Endodermal cell (in vitro differentiated cells): Measurements from ENCODE around the gene ATP8B1. TPM values are rescaled to one million over a fixed set of nuclear protein-coding genes. Genes with fewer than 3 reads are reported as not detected.
A peak's percentile ranks its signal among the peaks of the same experiment; 100 is the strongest.

Experiments used
- DNase-seq: peaks from one replicate; pipeline ENCODE4 v3.0.0-alpha.2; 2017
- H3K27ac ChIP-seq: 2 replicates; pipeline ENCODE4 v1.5.1; 2013; ENCODE audit warnings: mild to moderate bottlenecking, low read depth, low read length, moderate library complexity
- H3K27me3 ChIP-seq: 2 replicates; pipeline ENCODE4 v1.6.1; 2013; ENCODE audit warnings: mild to moderate bottlenecking, low read length, moderate library complexity; ENCODE audit not compliant: insufficient read depth, control insufficient read depth, poor library complexity, severe bottlenecking
- H3K36me3 ChIP-seq: 2 replicates; pipeline ENCODE4 v1.7.0; 2013; ENCODE audit warnings: mild to moderate bottlenecking, low read length, moderate library complexity; ENCODE audit not compliant: control insufficient read depth, insufficient read depth
- H3K4me1 ChIP-seq: one replicate; pipeline ENCODE4 v1.7.0; 2013; ENCODE audit warnings: low read length; ENCODE audit not compliant: control insufficient read depth, insufficient read depth
- H3K4me3 ChIP-seq: 2 replicates; pipeline ENCODE4 v1.5.1; 2013; ENCODE audit warnings: mild to moderate bottlenecking, low read length, moderate library complexity
- H3K9ac ChIP-seq: 2 replicates; pipeline ENCODE4 v1.6.1; 2013; ENCODE audit warnings: mild to moderate bottlenecking, low read length, moderate library complexity; ENCODE audit not compliant: poor library complexity, severe bottlenecking; ENCODE audit errors: extremely low read depth
- H3K9me3 ChIP-seq: 2 replicates; pipeline ENCODE4 v1.6.1; 2013; ENCODE audit warnings: mild to moderate bottlenecking, low read length, moderate library complexity; ENCODE audit not compliant: control insufficient read depth
- H3K27ac Mint-ChIP-seq: 2 replicates; pipeline ENCODE4 v1.8.0; 2020; ENCODE audit warnings: mixed read lengths
- H3K27me3 Mint-ChIP-seq: 2 replicates; pipeline ENCODE4 v1.8.0; 2021; ENCODE audit warnings: mild to moderate bottlenecking, mixed read lengths; ENCODE audit not compliant: insufficient read depth
- H3K36me3 Mint-ChIP-seq: 2 replicates; pipeline ENCODE4 v1.8.0; 2020; ENCODE audit warnings: low read depth, mixed read lengths
- H3K4me1 Mint-ChIP-seq: 2 replicates; pipeline ENCODE4 v1.8.0; 2020; ENCODE audit warnings: mixed read lengths
- H3K4me3 Mint-ChIP-seq: 2 replicates; pipeline ENCODE4 v1.8.0; 2020; ENCODE audit warnings: mild to moderate bottlenecking, moderate library complexity, mixed read lengths
- H3K9me3 Mint-ChIP-seq: 2 replicates; pipeline ENCODE4 v1.8.0; 2020; ENCODE audit warnings: mild to moderate bottlenecking, mixed read lengths
- CTCF ChIP-seq: fragments of 200-600 bp; sonication (generic); conservative IDR thresholded peaks from 2 replicates; pipeline ENCODE4 v1.5.0; 2021; ENCODE audit warnings: antibody characterized with exemption, mild to moderate bottlenecking
- WGBS, 2 experiments: methylation state at CpG; one replicate each; pipeline versions ENCODE4 v1.1.5 to v1.1.7; 2013; ENCODE audit warnings: missing lambda C conversion rate in 2 of 2, mixed read lengths in 1 of 2; ENCODE audit not compliant: insufficient coverage in 1 of 2, insufficient read length in 1 of 2; 5-methylcytosine and 5-hydroxymethylcytosine counted together
- total RNA-seq, 2 donors: library from RNA; stranded (reverse); fragmentation: NEBNext Ultra II Directional in 1 of 2; extraction: Animal tissue kit (Norgen Biotek cat#: 25700) in 1 of 2; gene quantifications; 2 replicates in 1 of 2; 3 replicates in 1 of 2; pipeline ENCODE4 v1.2.1, GENCODE V29; 2021

ATP8B1 gene
- total RNA-seq, 2 donors from 2014 or later: 1.7 to 13.5 TPM

- Mint-ChIP-seq H3K9me3 (no peaks in the 10 kb centered on the region), H3K27me3 (no peaks in the 10 kb centered on the region), H3K4me3 (no peak overlapping the region), H3K36me3 (peaks cover 3% of the 10 kb centered on the region), H3K27ac (peak overlapping the region; percentile 45), H3K4me1 (peaks cover 36% of the 10 kb centered on the region)
- Histone ChIP-seq H3K9ac (no peak overlapping the region), H3K4me1 (peaks cover 5% of the 10 kb centered on the region), H3K27ac (no peak overlapping the region), H3K27me3 (no peaks in the 10 kb centered on the region), H3K36me3 (no peaks in the 10 kb centered on the region), H3K4me3 (no peak overlapping the region), H3K9me3 (no peaks in the 10 kb centered on the region)
- 88 to 95% methylated on average over 1 to 2 of the region's 2 CpGs for WGBS, 2 experiments
- peak; percentile 14 for TF ChIP-seq CTCF
- no peak for DNase-seq
Observed at GRCh38 chr18:57749604-57749970, 53.5 kb downstream of the ATP8B1 start.

GRCh38 chr18:57748770-57749603 is 54.1 kb downstream of the ATP8B1 start:
- H3K4me3 Mint-ChIP-seq: no peak overlapping the region
- Histone ChIP-seq H3K36me3 (no peaks in the 10 kb centered on the region), H3K4me3 (no peak overlapping the region), H3K27me3 (no peaks in the 10 kb centered on the region), H3K4me1 (peaks cover 5% of the 10 kb centered on the region), H3K9ac (no peak overlapping the region), H3K27ac (no peak overlapping the region), H3K9me3 (no peaks in the 10 kb centered on the region)
- H3K36me3 Mint-ChIP-seq: peaks cover 3% of the 10 kb centered on the region
- no peak for DNase-seq
- WGBS, 2 experiments: 100% methylated on average over 1 of the region's 1 CpG; no CpG with 5 or more reads in 1 of the 2 experiments
- peak overlapping the region; percentile 45 for H3K27ac Mint-ChIP-seq
- no peaks in the 10 kb centered on the region for H3K9me3 Mint-ChIP-seq
- H3K27me3 Mint-ChIP-seq: no peaks in the 10 kb centered on the region
- peaks cover 33% of the 10 kb centered on the region for H3K4me1 Mint-ChIP-seq
- no peak for TF ChIP-seq CTCF

- 50 to 74% methylated on average over 2 to 5 of the region's 5 CpGs for WGBS, 2 experiments
- Histone ChIP-seq H3K4me1 (peaks cover 5% of the 10 kb centered on the region), H3K27me3 (no peaks in the 10 kb centered on the region), H3K4me3 (no peak overlapping the region), H3K9me3 (no peaks in the 10 kb centered on the region), H3K36me3 (no peaks in the 10 kb centered on the region), H3K9ac (no peak overlapping the region), H3K27ac (no peak overlapping the region)
- Mint-ChIP-seq H3K9me3 (no peaks in the 10 kb centered on the region), H3K4me1 (peaks cover 39% of the 10 kb centered on the region), H3K27me3 (no peaks in the 10 kb centered on the region), H3K36me3 (peaks cover 3% of the 10 kb centered on the region), H3K27ac (peak overlapping the region; percentile 66), H3K4me3 (no peak overlapping the region)
- TF ChIP-seq CTCF: no peak
- no peak for DNase-seq
Observed at GRCh38 chr18:57747809-57748680, 55.1 kb downstream of the ATP8B1 start.
